Loucy (cell line): ENCODE measurements around the gene COX8C.
A peak's percentile ranks its signal among the peaks of the same experiment; 100 is the strongest.

Source experiments
- H2AFZ ChIP-seq: fragments of 200-600 bp; sonication (generic); 2 replicates; pipeline ENCODE4 v1.6.0; 2016; ENCODE audit warnings: antibody characterized with exemption, mild to moderate bottlenecking, low read length, moderate library complexity
- H3F3A ChIP-seq: fragments of 200-600 bp; 2 replicates; pipeline ENCODE4 v1.6.0; 2016; ENCODE audit warnings: antibody characterized with exemption, low read depth, mild to moderate bottlenecking
- H3K27me3 ChIP-seq: fragments of 200-600 bp; sonication (generic); 2 replicates; pipeline ENCODE4 v1.6.1; 2014; ENCODE audit warnings: low read length, mild to moderate bottlenecking; ENCODE audit not compliant: insufficient read depth, poor library complexity, severe bottlenecking
- H3K36me3 ChIP-seq: fragments of 200-600 bp; sonication (generic); 2 replicates; pipeline ENCODE4 v1.6.1; 2016; ENCODE audit warnings: low read length; ENCODE audit not compliant: insufficient read depth
- H3K4me1 ChIP-seq: fragments of 200-600 bp; sonication (generic); 2 replicates; pipeline ENCODE4 v1.5.1; 2014; ENCODE audit warnings: low read length, mild to moderate bottlenecking; ENCODE audit not compliant: insufficient read depth, poor library complexity, severe bottlenecking
- H3K4me2 ChIP-seq: fragments of 200-600 bp; sonication (generic); 2 replicates; pipeline ENCODE4 v1.6.0; 2014; ENCODE audit warnings: antibody characterized with exemption, low read length, low read depth, mild to moderate bottlenecking; ENCODE audit not compliant: poor library complexity, severe bottlenecking
- H3K4me3 ChIP-seq: fragments of 200-600 bp; sonication (generic); 2 replicates; pipeline ENCODE4 v1.5.1; 2014; ENCODE audit warnings: low read length, mild to moderate bottlenecking, mixed read lengths; ENCODE audit not compliant: poor library complexity, severe bottlenecking
- H3K79me2 ChIP-seq: fragments of 200-600 bp; sonication (generic); 2 replicates; pipeline ENCODE4 v1.6.1; 2014; ENCODE audit warnings: low read length; ENCODE audit not compliant: insufficient read depth
- H3K9ac ChIP-seq: fragments of 200-600 bp; sonication (generic); 2 replicates; pipeline ENCODE4 v1.6.0; 2014; ENCODE audit warnings: mild to moderate bottlenecking, low read depth, low read length, moderate library complexity; ENCODE audit not compliant: poor library complexity, severe bottlenecking
- H3K9me2 ChIP-seq: fragments of 200-600 bp; sonication (generic); replicated peaks from 2 replicates; pipeline ENCODE4 v1.6.1; 2016; ENCODE audit warnings: low read depth, low read length, mixed read lengths
- H3K9me3 ChIP-seq: fragments of 200-600 bp; sonication (generic); 2 replicates; pipeline ENCODE4 v1.6.1; 2014; ENCODE audit warnings: mild to moderate bottlenecking, antibody characterized with exemption, low read length, low read depth; ENCODE audit not compliant: insufficient read depth
- H4K20me1 ChIP-seq: fragments of 200-600 bp; sonication (generic); 2 replicates; pipeline ENCODE4 v1.6.0; 2014; ENCODE audit warnings: antibody characterized with exemption, low read length, mild to moderate bottlenecking; ENCODE audit not compliant: insufficient read depth, poor library complexity, severe bottlenecking
- EZH2phosphoT487 ChIP-seq: fragments of 200-600 bp; IDR thresholded peaks from 2 replicates; pipeline ENCODE4 v1.6.1; 2018; ENCODE audit warnings: antibody characterized with exemption, mild to moderate bottlenecking, moderate library complexity, borderline replicate concordance
- TF ChIP-seq, protein P1 (sequence below): fragments of 200-600 bp; sonication (generic); conservative IDR thresholded peaks from 2 replicates; pipeline ENCODE4 v1.5.1; 2014; ENCODE audit warnings: mild to moderate bottlenecking, antibody characterized with exemption, low read length

The COX8C gene

DNA sequence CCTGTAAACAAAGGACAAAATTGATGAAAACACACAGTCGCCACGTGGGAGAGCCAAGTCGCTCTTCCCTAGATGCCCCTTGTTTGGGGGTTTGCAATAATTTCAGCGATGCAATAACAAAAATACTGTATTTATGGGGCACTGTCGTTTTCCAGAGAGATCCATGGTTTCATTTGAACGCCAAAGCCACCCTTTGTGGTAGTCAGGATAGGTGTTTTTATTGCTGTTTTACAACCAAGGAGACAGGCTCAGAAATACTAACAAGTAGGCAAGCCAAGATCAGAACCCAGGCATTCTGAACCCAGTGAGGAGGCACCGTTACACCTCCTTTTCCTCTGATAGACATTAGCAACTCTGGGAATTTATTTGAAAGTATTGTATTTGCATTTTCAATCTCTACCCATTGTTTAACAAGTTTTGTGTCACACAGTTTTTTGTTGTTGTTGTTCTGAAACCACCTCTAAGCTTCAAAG, 13.3 kb upstream of the COX8C start:
- Histone ChIP-seq H3K36me3 (no peaks in the 10 kb centered on the region), H3K4me1 (peaks cover 46% of the 10 kb centered on the region), H3K4me2 (peak overlapping the region; percentile 99), H3K27me3 (no peaks in the 10 kb centered on the region), H3K79me2 (peaks cover 69% of the 10 kb centered on the region), H3K9ac (peak overlapping the region; percentile 96), H3K9me3 (no peaks in the 10 kb centered on the region; the same call in 1 of the 2 replicates), H3K9me2 (no peaks in the 10 kb centered on the region), H3K4me3 (peak overlapping the region; percentile 93), H4K20me1 (peaks cover 34% of the 10 kb centered on the region), H2AFZ (peak overlapping the region; percentile 68), H3F3A (no peaks in the 10 kb centered on the region)
- no peak for TF ChIP-seq EZH2phosphoT487
- TF ChIP-seq, protein P1, sequence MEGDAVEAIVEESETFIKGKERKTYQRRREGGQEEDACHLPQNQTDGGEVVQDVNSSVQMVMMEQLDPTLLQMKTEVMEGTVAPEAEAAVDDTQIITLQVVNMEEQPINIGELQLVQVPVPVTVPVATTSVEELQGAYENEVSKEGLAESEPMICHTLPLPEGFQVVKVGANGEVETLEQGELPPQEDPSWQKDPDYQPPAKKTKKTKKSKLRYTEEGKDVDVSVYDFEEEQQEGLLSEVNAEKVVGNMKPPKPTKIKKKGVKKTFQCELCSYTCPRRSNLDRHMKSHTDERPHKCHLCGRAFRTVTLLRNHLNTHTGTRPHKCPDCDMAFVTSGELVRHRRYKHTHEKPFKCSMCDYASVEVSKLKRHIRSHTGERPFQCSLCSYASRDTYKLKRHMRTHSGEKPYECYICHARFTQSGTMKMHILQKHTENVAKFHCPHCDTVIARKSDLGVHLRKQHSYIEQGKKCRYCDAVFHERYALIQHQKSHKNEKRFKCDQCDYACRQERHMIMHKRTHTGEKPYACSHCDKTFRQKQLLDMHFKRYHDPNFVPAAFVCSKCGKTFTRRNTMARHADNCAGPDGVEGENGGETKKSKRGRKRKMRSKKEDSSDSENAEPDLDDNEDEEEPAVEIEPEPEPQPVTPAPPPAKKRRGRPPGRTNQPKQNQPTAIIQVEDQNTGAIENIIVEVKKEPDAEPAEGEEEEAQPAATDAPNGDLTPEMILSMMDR = no peak

DNA sequence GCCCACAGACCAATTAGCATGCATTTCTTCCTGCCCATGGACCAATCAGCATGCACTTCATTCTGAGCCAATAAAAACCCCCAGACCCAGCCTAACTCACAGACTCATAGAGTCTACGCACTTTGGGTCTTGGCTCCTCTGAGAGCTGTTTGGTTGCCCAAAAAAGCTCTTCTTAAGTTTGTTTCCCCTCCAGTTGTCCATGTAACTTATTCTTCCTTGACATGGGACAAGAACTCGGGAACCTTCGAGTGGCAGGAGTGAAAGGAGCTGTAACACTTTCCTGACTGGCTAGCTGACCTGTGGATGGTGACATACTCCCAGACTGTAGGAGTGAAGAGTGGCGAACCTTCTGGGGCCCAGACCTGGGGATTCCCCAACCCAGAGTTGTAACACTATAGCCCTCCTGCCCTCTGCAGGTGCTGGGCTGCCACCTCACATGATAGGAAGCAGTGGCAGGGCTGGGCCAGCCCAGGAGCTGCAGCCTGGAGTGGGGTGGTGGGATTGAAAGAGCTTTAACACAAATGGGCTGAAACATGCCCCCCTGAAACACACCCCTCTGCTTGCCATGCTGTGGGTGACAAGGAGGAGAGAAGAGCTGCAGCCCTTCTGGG, 9.7 kb upstream of the COX8C start:
- Histone ChIP-seq H3K36me3 (no peaks in the 10 kb centered on the region; the same call in 1 of the 2 replicates), H3K9me2 (no peaks in the 10 kb centered on the region), H2AFZ (no peak overlapping the region), H3K27me3 (no peaks in the 10 kb centered on the region), H3K4me3 (no peak overlapping the region), H3K4me2 (no peak overlapping the region), H3K79me2 (peaks cover 34% of the 10 kb centered on the region), H3K9me3 (peaks cover 11% of the 10 kb centered on the region; the same call in 1 of the 2 replicates), H4K20me1 (no peaks in the 10 kb centered on the region), H3F3A (no peaks in the 10 kb centered on the region), H3K4me1 (peaks cover 23% of the 10 kb centered on the region), H3K9ac (no peak overlapping the region)
- TF ChIP-seq, protein P1 = no peak
- TF ChIP-seq EZH2phosphoT487 = no peak

DNA sequence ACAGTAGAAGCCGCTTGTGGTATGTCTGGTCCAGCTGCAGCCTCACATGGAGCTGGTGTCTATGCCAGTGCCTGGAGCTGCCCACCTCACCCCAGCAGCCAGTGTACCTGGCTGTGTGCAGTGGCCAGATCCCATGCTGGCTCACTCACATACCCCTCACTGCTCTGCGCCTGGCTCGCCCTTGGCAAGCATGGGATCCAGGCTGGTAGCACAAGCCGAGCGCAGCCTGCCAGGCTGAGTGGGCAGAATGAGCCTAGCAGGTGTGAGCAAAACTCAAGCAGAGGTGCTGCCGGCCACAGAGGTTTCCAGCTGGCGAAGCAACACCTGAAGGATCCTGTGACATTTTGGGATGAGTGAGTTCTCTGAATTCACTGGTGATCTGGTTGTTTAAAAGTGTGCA, 9.1 kb upstream of the COX8C start:
- Histone ChIP-seq H3F3A (no peaks in the 10 kb centered on the region), H3K27me3 (no peaks in the 10 kb centered on the region), H4K20me1 (no peaks in the 10 kb centered on the region), H3K9ac (no peak overlapping the region), H3K9me2 (no peaks in the 10 kb centered on the region), H2AFZ (no peak overlapping the region), H3K79me2 (peaks cover 28% of the 10 kb centered on the region), H3K4me3 (no peak overlapping the region), H3K4me2 (no peak overlapping the region), H3K9me3 (peaks cover 16% of the 10 kb centered on the region; the same call in 1 of the 2 replicates), H3K4me1 (peaks cover 23% of the 10 kb centered on the region), H3K36me3 (no peaks in the 10 kb centered on the region; the same call in 1 of the 2 replicates)
- TF ChIP-seq EZH2phosphoT487 = no peak
- TF ChIP-seq, protein P1 = no peak
